ENCODE data around the gene IL24. TPM values are rescaled to one million over a fixed set of nuclear protein-coding genes. Genes with fewer than 3 reads are reported as not detected.

IL24 gene
- total and polyA plus RNA-seq, 2 donors (not counting 1 experiment from before 2014, with no cell fraction given) = not detected

DNA sequence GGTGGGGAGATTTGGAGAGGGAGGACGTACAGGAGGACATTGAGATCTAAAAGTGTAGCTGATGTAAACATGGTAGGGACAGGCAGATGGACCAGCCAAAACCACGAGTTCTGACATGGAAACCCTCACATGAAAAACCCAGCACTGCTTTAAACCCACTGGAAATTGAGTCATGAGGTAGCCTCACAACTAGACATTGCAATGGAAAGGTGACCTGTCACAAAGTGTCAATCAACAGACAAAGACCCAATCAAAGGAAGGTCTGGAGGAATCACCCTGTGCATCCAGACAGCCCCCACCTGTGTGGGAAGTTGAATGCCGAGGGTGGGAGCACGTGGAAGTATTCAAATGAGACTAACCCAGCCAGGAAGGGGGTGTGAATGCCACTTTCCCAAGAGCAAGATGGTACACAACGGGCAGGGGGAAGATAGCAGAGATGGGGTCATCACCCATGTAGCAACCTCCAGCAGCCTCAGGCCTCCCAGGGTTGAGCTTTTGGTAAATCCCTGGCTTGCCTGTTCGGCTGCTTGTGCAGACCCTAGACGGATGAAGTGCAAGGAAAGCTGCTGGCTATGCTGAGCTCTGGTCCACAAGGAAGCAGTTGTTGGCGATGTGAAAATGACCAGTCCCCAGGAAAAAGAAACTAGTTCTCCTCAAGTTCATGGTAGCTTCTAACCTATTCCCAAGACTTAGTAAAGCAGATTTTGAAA is 18.9 kb downstream of the IL24 start:
- DNase-seq = no peak
- Mint-ChIP-seq H3K27ac (peak overlapping the region; percentile 84), H3K9me3 (ENCODE audit: insufficient read depth) (no peaks in the 10 kb centered on the region), H3K27me3 (no peaks in the 10 kb centered on the region), H3K4me3 (no peak overlapping the region), H3K4me1 (peaks cover 82% of the 10 kb centered on the region)
- CTCF ChIA-PET = interaction anchor here (0.9 to 13.0 kb wide), 7 partner anchors 9 to 304 kb away, joined by 4 to 723 read pairs (median 19); partner anchors contain the start of gene EIF2D
- peak overlapping the region; percentile 26 to 88 for H3K27ac ChIP-seq (ENCODE audit: low read length in 2 of 2)
- POLR2A ChIA-PET = interaction anchor here (1.1 to 8.6 kb wide), 3 partner anchors 9 to 15 kb away, joined by 3 to 69 read pairs (median 11); no protein-coding TSS in a partner anchor
- peaks cover 10 to 93% of the 10 kb centered on the region in 2 experiments for H3K36me3 ChIP-seq (replicated peaks in 1 of 2; ENCODE audit: control extremely low read depth in 1 of 2, control insufficient read depth in 1 of 2, extremely low read depth in 1 of 2, insufficient read depth in 2 of 2, low read length in 1 of 2)
- TF ChIP-seq, protein P1, sequence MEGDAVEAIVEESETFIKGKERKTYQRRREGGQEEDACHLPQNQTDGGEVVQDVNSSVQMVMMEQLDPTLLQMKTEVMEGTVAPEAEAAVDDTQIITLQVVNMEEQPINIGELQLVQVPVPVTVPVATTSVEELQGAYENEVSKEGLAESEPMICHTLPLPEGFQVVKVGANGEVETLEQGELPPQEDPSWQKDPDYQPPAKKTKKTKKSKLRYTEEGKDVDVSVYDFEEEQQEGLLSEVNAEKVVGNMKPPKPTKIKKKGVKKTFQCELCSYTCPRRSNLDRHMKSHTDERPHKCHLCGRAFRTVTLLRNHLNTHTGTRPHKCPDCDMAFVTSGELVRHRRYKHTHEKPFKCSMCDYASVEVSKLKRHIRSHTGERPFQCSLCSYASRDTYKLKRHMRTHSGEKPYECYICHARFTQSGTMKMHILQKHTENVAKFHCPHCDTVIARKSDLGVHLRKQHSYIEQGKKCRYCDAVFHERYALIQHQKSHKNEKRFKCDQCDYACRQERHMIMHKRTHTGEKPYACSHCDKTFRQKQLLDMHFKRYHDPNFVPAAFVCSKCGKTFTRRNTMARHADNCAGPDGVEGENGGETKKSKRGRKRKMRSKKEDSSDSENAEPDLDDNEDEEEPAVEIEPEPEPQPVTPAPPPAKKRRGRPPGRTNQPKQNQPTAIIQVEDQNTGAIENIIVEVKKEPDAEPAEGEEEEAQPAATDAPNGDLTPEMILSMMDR (IDR thresholded peaks at IDR 0.05) = no peak
- no peak for TF ChIP-seq EZH2 (IDR thresholded peaks at IDR 0.05; ENCODE audit: borderline replicate concordance, insufficient read depth, low read depth, low read length, poor library complexity, severe bottlenecking)
- peaks cover 94% of the 10 kb centered on the region for H4K20me1 ChIP-seq (ENCODE audit: control insufficient read depth, insufficient read depth, low read length, poor library complexity, severe bottlenecking)
- 38% methylated on average over 7 of the region's 8 CpGs for WGBS (ENCODE audit: insufficient coverage)
- peaks cover 99% of the 10 kb centered on the region for H3K79me2 ChIP-seq (ENCODE audit: control insufficient read depth, insufficient read depth, low read length)
- H3K4me2 ChIP-seq (replicated peaks; ENCODE audit: low read depth, low read length, poor library complexity, severe bottlenecking) = peak overlapping the region; percentile 81
- H3K9me3 ChIP-seq (ENCODE audit: control extremely low read depth in 1 of 3, control insufficient read depth in 2 of 3, insufficient read depth in 1 of 3, low read length in 2 of 3) = no peaks in the 10 kb centered on the region
- H3K4me3 ChIP-seq (ENCODE audit: control extremely low read depth in 1 of 5, extremely low read depth in 1 of 5, insufficient read depth in 1 of 5, low read depth in 2 of 5, low read length in 4 of 5) = peak overlapping the region; percentile 17 to 99 (median 72)
- H3K9ac ChIP-seq (ENCODE audit: low read length) = peak overlapping the region; percentile 96
- peaks cover 69 to 72% of the 10 kb centered on the region in 2 donors for H3K4me1 ChIP-seq (ENCODE audit: control insufficient read depth in 2 of 2, insufficient read depth in 2 of 2, low read length in 2 of 2)
- no peak for ATAC-seq (ENCODE audit: low read depth)
- H2AFZ ChIP-seq (ENCODE audit: insufficient read depth, low read depth, low read length, poor library complexity, severe bottlenecking) = no peak overlapping the region
- intact Hi-C loops (cut with micrococcal nuclease) = loop anchor here (10.0 kb wide), 1 partner anchor 441 kb away; the partner anchor contains the start of gene IKBKE
- no peaks in the 10 kb centered on the region for H3K27me3 ChIP-seq (replicated peaks in 1 of 4; ENCODE audit: control extremely low read depth in 1 of 4, control insufficient read depth in 3 of 4, insufficient read depth in 4 of 4, low read length in 3 of 4)

DNA sequence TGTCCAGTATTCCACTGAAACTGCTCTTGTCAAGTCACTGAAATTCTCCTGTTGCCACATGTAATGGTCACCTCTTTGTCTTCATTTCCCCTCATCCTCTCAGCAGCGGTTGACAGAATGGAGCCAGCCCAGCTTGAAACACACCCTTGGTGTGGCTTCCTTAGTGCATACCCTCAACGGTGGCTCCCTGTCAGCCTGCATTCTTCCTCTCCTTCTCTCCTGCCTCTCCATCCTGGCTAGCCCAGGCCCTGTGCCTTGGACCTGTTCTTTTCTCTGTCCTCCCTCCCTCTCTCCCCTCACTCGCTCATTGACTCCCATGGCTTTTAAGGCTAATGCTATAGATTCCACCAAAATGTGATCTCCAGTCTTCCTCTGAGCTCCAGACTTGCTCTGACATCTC is 20.8 kb downstream of the IL24 start:
- H3K9me3 ChIP-seq (ENCODE audit: control extremely low read depth in 1 of 3, control insufficient read depth in 2 of 3, insufficient read depth in 1 of 3, low read length in 2 of 3) = no peaks in the 10 kb centered on the region
- WGBS (ENCODE audit: insufficient coverage) = 22% methylated on average over 3 of the region's 3 CpGs
- intact Hi-C loops (cut with micrococcal nuclease) = loop anchor here (10.0 kb wide), 1 partner anchor 443 kb away; the partner anchor contains the start of gene IKBKE
- peak overlapping the region; percentile 69 to 99 (median 84) for H3K4me3 ChIP-seq (ENCODE audit: control extremely low read depth in 1 of 5, extremely low read depth in 1 of 5, insufficient read depth in 1 of 5, low read depth in 2 of 5, low read length in 4 of 5)
- ATAC-seq (ENCODE audit: low read depth) (no peak), DNase-seq (no peak)
- H3K79me2 ChIP-seq (ENCODE audit: control insufficient read depth, insufficient read depth, low read length) = peaks cover 100% of the 10 kb centered on the region
- H2AFZ ChIP-seq (ENCODE audit: insufficient read depth, low read depth, low read length, poor library complexity, severe bottlenecking) = no peak overlapping the region
- H3K27ac ChIP-seq (ENCODE audit: low read length in 2 of 2) = peak overlapping the region; percentile 15 to 88
- Mint-ChIP-seq H3K27ac (peak overlapping the region; percentile 87), H3K9me3 (ENCODE audit: insufficient read depth) (no peaks in the 10 kb centered on the region), H3K27me3 (no peaks in the 10 kb centered on the region), H3K4me1 (peaks cover 63% of the 10 kb centered on the region), H3K4me3 (no peak overlapping the region)
- TF ChIP-seq, protein P1 (IDR thresholded peaks at IDR 0.05) = no peak
- TF ChIP-seq EZH2 (IDR thresholded peaks at IDR 0.05; ENCODE audit: borderline replicate concordance, insufficient read depth, low read depth, low read length, poor library complexity, severe bottlenecking) = no peak
- H3K36me3 ChIP-seq (replicated peaks in 1 of 2; ENCODE audit: control extremely low read depth in 1 of 2, control insufficient read depth in 1 of 2, extremely low read depth in 1 of 2, insufficient read depth in 2 of 2, low read length in 1 of 2) = peaks cover 3 to 74% of the 10 kb centered on the region in 2 experiments
- H3K9ac ChIP-seq (ENCODE audit: low read length) = peak overlapping the region; percentile 96
- H3K4me2 ChIP-seq (replicated peaks; ENCODE audit: low read depth, low read length, poor library complexity, severe bottlenecking) = peak overlapping the region; percentile 81
- H3K27me3 ChIP-seq (replicated peaks in 1 of 4; ENCODE audit: control extremely low read depth in 1 of 4, control insufficient read depth in 3 of 4, insufficient read depth in 4 of 4, low read length in 3 of 4) = no peaks in the 10 kb centered on the region
- ChIA-PET CTCF (interaction anchor here (1.0 to 13.0 kb wide), 13 partner anchors 11 to 308 kb away, joined by 3 to 723 read pairs (median 6); partner anchors contain the start of gene IL20), POLR2A (interaction anchor here (0.6 to 8.6 kb wide), 6 partner anchors 9 to 209 kb away, joined by 3 to 69 read pairs (median 8); no protein-coding TSS in a partner anchor)
- peaks cover 75% of the 10 kb centered on the region for H4K20me1 ChIP-seq (ENCODE audit: control insufficient read depth, insufficient read depth, low read length, poor library complexity, severe bottlenecking)
- peaks cover 61 to 65% of the 10 kb centered on the region in 2 donors for H3K4me1 ChIP-seq (ENCODE audit: control insufficient read depth in 2 of 2, insufficient read depth in 2 of 2, low read length in 2 of 2)
